ENCODE data around the gene PPP1R37. TPM values are rescaled to one million over a fixed set of nuclear protein-coding genes. Genes with fewer than 3 reads are reported as not detected.

PPP1R37 gene
- total RNA-seq, 1 experiment from 2014 or later = 106 TPM

Other genes starting within 250 kb of the PPP1R37 start
- 90.0 and 91.5 TPM in 2 replicates for gene NECTIN2, start 246.9 kb upstream of the PPP1R37 start, total RNA-seq (2014; rRNA removed; shearing (Covaris generic); ENCODE audit: low replicate concordance)
- 228 and 263 TPM in 2 replicates for gene TOMM40, start 201.9 kb upstream of the PPP1R37 start, total RNA-seq (2014; rRNA removed; shearing (Covaris generic); ENCODE audit: low replicate concordance)
- 1.8 and 6.7 TPM in 2 replicates for gene APOE, start 187.4 kb upstream of the PPP1R37 start, total RNA-seq (2014; rRNA removed; shearing (Covaris generic); ENCODE audit: low replicate concordance)
- gene APOC1, start 178.6 kb upstream of the PPP1R37 start, total RNA-seq (2014; rRNA removed; shearing (Covaris generic); ENCODE audit: low replicate concordance) = 6.1 and 24.1 TPM in 2 replicates
- not detected in 2 replicates for gene APOC4, start 150.9 kb upstream of the PPP1R37 start, total RNA-seq (2014; rRNA removed; shearing (Covaris generic); ENCODE audit: low replicate concordance)
- gene APOC2, start 147.1 kb upstream of the PPP1R37 start, total RNA-seq (2014; rRNA removed; shearing (Covaris generic); ENCODE audit: low replicate concordance) = not detected in 2 replicates
- gene CLPTM1, start 137.8 kb upstream of the PPP1R37 start, total RNA-seq (2014; rRNA removed; shearing (Covaris generic); ENCODE audit: low replicate concordance) = 10.9 and 24.3 TPM in 2 replicates
- gene RELB, start 91.7 kb upstream of the PPP1R37 start, total RNA-seq (2014; rRNA removed; shearing (Covaris generic); ENCODE audit: low replicate concordance) = 24.8 and 41.4 TPM in 2 replicates
- gene CLASRP, start 54.1 kb upstream of the PPP1R37 start, total RNA-seq (2014; rRNA removed; shearing (Covaris generic); ENCODE audit: low replicate concordance) = 10.1 and 13.8 TPM in 2 replicates
- not detected in 2 replicates for gene ZNF296, start 16.7 kb upstream of the PPP1R37 start, total RNA-seq (2014; rRNA removed; shearing (Covaris generic); ENCODE audit: low replicate concordance)
- gene GEMIN7, start 13.9 kb upstream of the PPP1R37 start, total RNA-seq (2014; rRNA removed; shearing (Covaris generic); ENCODE audit: low replicate concordance) = 79.7 and 108 TPM in 2 replicates
- gene NKPD1, start 67.8 kb downstream of the PPP1R37 start, total RNA-seq (2014; rRNA removed; shearing (Covaris generic); ENCODE audit: low replicate concordance) = not detected in 2 replicates
- gene TRAPPC6A, start 85.1 kb downstream of the PPP1R37 start, total RNA-seq (2014; rRNA removed; shearing (Covaris generic); ENCODE audit: low replicate concordance) = 46.7 and 82.4 TPM in 2 replicates
- gene BLOC1S3, start 85.6 kb downstream of the PPP1R37 start, total RNA-seq (2014; rRNA removed; shearing (Covaris generic); ENCODE audit: low replicate concordance) = 10.2 and 13.3 TPM in 2 replicates
- gene EXOC3L2, start 152.2 kb downstream of the PPP1R37 start, total RNA-seq (2014; rRNA removed; shearing (Covaris generic); ENCODE audit: low replicate concordance) = not detected in 2 replicates
- 10.4 and 24.1 TPM in 2 replicates for gene MARK4, start 158.1 kb downstream of the PPP1R37 start, total RNA-seq (2014; rRNA removed; shearing (Covaris generic); ENCODE audit: low replicate concordance)
- gene CKM, start 229.7 kb downstream of the PPP1R37 start, total RNA-seq (2014; rRNA removed; shearing (Covaris generic); ENCODE audit: low replicate concordance) = not detected in 2 replicates
- gene KLC3, start 247.6 kb downstream of the PPP1R37 start, total RNA-seq (2014; rRNA removed; shearing (Covaris generic); ENCODE audit: low replicate concordance) = 12.2 and 33.5 TPM in 2 replicates